Measurements from ENCODE around the gene KCTD11. TPM values are rescaled to one million over a fixed set of nuclear protein-coding genes. Genes with fewer than 3 reads are reported as not detected.
A peak's percentile ranks its signal among the peaks of the same experiment; 100 is the strongest.
"Not testable (repeated sequence)": the region's sequence is repeated elsewhere in the genome, so short reads cannot be mapped to it uniquely, and the experiment has no call there.

KCTD11 gene
- total RNA-seq, 2 donors from 2014 or later = 5.3 to 5.9 TPM

DNA sequence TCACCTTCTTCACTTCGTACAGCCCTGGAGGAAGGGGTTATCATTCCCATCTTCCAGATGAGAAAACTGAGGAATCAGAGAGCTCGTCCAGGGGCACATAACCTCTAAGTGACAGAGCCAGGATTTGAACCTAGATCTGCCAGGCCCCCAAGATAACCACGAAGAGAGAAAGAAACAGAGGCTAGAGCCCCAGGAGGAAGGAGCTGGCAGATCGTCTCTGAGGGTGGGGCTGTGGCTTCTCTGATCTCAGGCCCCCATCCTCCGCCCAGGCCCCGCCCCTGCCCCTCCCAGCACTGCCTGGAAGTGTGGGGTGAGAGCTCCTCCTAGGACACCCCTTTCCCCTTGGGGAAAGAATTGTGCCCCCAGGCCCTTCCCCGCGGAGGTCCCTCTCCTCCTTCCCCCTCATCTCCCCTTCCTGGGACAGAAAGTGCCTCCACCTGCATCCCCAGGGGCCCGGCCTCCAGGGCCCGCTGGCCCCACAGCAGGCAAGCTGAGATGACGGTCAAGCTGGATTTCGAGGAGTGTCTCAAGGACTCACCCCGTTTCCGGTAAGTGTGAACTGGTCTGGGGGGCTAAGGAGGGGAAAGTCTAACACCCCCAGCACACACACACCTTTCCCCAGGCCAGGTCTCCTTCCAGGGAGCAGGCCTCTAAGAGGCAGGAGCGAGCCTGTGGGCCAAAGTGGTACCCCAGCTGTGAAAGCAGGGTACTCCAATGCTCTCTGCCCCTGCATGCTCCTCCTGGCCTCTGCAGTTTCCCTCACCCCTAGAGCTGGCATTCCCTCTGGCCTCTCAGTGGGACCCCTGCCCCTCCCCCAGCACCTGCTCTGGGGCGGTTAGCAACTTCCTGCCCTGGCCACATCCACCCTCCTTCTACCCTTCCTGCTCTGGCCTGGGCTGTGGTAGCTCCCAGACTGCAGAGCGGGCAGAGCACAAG is 15.5 kb upstream of the KCTD11 start, which contains the start of gene ACAP1:
ACAP1 (plus strand) TSS at position 290 of the 936 bp plus-strand sequence; CDS start at position 496, 206 bp downstream.
- intact Hi-C loops (cut with DNase I) = no loop called here
- DNase-seq (no peak), ATAC-seq (peak; percentile 65 to 86)

DNA sequence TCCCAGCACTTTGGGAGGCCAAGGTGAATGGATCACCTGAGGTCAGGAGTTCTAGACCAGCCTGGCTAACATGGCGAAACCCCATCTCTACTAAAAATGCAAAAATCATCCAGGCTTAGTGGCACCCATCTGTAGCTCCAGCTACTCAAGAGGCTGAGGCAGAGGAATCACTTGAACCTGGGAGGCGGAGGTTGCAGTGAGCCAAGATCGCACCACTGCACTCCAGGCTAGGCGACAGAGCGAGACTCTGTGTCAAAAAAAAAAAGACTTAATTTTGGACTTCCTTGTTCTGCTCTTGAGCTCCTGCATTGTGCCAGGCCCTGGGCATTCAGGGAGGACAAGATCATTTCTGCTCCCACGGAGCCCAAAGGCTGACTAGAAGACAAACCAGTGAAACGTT is 14.4 kb upstream of the KCTD11 start:
- DNase-seq; ATAC-seq; intact Hi-C loops (cut with DNase I): not testable (repeated sequence)

DNA sequence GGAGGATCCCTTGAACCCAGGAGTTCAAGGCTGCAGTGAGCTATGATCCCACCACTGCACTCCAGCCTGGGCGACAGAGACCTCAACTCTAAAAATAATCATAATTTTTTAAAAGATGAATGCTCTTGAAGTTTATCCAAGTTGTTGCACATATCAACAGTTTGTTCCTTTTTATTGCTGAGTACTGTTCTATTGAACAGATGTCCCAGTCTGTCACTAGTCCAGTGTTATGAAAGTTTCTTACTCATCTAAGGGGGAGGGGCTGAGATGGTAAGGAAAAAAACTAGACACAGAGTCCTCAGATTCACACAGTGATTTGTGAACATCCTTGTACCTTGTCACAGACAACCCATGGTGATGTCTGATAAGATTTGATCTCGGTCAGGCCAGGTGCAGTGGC is 11.8 kb upstream of the KCTD11 start:
- DNase-seq (no peak), ATAC-seq (no peak)
- intact Hi-C loops (cut with DNase I) = no loop called here

DNA sequence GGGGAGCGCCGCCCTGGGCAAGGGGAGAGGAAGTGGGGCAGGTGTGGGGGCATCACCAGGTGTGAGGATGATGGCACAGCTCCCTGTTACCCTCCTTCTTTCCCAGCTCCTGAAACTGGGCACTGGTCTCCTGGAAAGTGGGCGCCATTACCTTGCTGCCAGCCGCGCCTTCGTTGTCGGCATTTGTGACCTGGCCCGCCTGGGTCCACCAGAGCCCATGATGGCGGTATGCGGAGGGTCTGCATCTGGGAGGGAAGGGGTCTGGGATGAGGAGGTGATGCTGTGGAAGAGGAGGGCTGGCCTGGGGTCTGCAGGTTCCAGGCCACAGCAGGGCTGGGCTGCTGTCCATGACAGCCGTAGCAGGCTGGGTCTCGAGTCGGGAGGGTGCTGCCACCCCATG is 10.1 kb upstream of the KCTD11 start:
- DNase-seq (no peak), ATAC-seq (no peak)
- intact Hi-C loops (cut with DNase I) = no loop called here

DNA sequence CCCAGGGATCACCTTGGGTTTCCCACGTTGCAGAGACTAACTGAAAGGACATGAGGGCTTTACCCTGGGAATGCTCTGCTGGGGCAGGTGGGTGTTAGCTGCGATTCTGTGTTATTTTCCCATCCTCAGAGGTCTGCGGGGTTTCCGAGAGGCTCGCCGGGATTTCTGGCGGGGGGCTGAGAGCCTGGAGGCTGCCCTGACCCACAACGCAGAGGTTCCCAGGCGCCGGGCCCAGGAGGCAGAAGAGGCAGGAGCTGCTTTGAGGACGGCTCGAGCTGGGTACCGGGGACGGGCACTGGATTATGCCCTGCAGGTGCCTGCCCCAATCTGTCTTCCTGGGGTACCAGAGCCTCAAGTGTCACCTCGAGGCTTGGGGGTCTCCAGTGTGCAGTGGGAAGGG is 8.7 kb upstream of the KCTD11 start:
- intact Hi-C loops (cut with DNase I) = no loop called here
- ATAC-seq (no peak), DNase-seq (no peak)

DNA sequence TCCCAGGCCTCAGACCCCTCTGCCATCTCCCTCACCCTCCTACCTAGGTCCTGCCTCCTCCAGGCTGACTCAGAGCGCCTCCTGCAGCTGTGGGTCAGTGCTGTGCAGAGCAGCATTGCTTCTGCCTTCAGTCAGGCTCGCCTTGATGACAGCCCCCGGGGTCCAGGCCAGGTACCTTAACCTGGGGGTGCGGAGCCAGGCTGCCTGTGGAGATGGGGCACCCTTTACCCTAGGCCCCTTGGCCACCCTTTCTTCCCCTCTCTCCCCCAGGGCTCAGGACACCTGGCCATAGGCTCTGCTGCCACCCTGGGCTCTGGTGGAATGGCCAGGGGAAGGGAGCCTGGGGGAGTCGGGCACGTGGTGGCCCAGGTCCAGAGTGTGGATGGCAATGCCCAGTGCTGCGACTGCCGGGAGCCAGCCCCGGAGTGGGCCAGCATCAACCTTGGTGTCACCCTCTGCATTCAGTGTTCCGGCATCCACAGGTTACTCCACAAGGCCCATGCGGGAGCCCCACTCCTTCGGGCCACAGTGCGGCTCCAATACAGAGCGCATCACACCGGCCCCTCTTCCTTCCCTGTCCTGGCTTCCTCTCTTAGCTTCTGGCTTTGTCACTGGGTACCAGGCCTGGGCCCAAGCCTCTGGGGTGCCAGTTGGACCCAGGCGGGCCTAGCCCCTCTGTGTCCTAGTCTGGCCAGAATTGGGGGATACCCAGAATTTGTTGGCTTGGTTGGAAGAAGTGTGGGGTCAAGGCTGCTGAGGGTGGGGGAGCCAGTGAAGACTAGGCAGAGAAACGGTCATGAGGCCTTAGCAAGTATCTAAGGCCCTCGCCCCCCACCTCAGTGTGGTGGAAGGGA is 5.0 kb upstream of the KCTD11 start:
- intact Hi-C loops (cut with DNase I) = loop anchor here in 1 of 2 donors (5.0 kb wide), 1 partner anchor 65 kb away; the partner anchor contains the start of gene SLC2A4
- ATAC-seq = no peak
- no peak for DNase-seq

DNA sequence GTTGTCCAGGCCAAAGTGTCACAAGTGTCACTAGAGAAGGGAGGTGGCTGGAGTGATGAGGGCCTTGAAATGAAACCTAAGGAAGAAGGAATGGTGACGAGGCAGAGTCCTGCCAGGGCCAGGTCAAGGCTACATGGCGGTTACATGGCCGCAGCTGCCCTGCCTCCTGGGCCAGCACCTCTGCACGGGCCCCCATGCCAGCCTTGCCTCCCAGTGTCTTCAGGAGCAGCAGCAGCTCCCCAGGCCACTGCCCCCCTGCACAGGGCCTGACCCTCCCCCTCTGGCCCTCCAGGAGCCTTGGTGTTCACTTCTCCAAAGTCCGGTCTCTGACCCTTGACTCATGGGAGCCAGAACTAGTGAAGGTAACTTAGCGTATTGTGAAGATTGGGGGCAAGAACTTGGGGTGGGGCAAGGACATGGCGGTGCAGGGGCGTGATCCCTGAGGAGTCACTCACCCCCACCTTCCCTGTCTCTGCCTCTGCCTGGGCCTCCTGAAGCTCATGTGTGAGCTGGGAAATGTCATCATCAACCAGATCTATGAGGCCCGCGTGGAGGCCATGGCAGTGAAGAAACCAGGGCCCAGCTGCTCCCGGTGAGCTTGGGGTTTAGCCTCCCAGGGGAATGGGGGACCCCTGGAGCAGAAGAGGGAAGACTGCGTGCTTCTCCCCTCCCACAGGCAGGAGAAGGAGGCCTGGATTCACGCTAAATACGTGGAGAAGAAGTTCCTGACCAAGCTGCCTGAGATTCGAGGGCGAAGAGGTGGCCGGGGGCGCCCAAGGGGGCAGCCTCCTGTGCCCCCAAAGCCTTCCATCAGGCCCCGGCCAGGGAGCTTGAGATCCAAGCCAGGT is 4.1 kb upstream of the KCTD11 start:
- intact Hi-C loops (cut with DNase I) = loop anchor here in 1 of 2 donors (5.0 kb wide), 1 partner anchor 66 kb away; the partner anchor contains the start of gene SLC2A4
- DNase-seq = no peak
- no peak for ATAC-seq

DNA sequence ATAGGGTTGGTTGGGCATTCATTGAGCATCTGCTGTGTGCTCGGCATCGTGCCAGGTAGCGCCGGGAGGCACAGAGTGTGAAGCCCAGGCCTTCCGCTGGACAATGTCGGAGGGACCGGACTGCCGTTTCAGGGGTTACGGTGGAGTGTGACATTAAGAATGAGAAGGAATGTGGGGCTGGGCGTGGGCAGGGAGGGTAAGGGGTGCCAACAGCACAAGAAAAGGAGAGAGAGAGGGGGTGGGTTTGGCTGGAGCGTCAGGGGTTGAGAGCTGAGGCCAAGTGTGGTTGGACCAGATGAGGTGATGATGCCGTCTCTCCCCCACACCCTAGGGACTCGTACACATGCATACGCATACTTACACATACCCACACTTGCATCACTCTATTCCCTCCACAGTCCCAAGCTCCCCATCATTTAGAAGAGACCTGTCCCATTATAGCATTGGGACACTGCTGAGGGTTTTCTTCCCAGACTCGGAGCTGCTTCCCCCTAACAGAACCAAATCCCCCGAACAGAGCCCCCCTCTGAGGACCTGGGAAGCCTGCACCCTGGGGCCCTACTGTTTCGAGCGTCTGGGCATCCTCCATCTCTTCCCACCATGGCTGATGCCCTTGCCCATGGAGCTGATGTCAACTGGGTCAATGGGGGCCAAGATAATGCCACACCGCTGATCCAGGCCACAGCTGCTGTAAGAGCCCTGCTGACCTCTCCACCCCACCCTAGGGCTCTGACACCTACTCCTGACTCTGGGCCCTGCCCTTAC is 3.3 kb upstream of the KCTD11 start:
- intact Hi-C loops (cut with DNase I) = loop anchor here in 1 of 2 donors (5.0 kb wide), 1 partner anchor 66 kb away; the partner anchor contains the start of gene SLC2A4
- no peak for ATAC-seq

DNA sequence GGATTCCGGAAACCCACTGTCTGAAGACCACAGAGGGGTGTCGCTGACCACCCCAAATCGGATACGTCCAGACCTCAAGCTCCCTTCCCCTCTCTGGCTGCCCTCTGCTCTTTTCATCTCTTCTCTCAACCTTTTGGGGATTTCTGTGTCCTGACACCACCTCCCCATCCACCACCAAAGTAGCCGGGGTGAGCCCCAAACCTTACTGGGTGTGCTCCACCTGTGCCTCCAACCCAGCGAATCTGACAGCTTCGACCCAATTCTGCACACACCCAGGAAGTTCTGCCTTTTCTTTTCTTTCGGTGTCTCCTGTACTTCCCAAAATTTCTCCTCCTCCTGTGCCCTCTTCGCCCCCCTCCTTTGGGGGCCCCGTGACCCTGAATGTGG is 534 bp downstream of the KCTD11 start:
- DNase-seq = no peak
- intact Hi-C loops (cut with DNase I) = loop anchor here in 1 of 2 donors (2.0 kb wide), 1 partner anchor 208 kb away; the partner anchor contains the start of gene SENP3
- ATAC-seq = no peak

More for the DNA sequence above, 3.3 kb upstream of the KCTD11 start:
- no peak for DNase-seq

DNA sequence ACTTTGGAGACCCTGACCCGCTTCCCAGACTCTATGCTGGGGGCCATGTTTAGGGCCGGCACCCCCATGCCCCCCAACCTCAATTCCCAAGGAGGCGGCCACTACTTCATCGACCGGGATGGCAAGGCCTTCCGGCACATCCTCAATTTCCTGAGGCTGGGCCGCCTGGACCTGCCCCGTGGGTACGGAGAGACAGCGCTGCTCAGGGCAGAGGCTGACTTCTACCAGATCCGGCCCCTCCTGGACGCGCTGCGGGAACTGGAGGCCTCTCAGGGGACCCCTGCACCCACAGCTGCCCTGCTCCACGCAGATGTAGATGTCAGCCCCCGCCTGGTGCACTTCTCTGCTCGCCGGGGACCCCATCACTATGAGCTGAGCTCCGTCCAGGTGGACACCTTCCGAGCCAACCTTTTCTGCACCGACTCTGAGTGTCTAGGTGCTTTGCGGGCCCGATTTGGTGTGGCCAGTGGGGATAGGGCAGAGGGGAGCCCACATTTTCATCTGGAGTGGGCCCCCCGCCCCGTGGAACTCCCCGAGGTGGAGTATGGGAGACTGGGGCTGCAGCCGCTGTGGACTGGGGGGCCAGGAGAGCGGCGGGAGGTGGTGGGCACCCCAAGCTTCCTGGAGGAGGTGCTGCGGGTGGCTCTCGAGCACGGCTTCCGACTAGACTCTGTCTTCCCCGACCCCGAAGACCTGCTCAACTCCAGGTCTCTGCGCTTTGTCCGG is 1.1 kb downstream of the KCTD11 start:
- intact Hi-C loops (cut with DNase I) = loop anchor here in 1 of 2 donors (2.0 kb wide), 1 partner anchor 208 kb away; the partner anchor contains the start of gene SENP3
- ATAC-seq (no peak), DNase-seq (no peak)

DNA sequence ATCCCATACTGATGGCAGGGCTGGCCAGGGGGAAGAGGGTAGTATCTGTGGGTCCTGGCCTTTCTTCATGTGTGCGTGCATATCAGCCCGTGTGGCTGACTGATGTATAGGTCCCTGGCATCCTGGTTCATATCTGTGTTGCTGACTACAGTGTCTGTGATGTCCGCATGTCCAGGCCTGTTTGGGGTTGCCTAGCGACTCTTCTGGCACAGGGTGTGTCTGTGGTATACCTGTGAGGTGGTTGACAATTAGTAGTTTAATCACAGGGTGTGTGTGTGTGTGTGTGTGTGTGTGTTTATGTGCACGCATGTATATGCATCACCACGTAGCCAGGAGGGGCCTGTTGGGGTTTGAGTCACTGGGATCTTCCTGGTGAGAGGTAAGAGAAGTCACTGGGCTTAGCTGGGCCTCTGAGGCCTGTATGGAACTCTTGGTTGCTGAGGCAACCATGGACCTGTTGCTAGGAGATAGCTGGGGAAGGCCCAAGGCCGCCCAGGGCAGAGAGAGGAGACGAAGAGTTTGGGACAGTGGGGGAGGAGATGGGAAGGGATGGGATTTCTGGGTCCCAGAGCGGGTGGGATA is 2.4 kb downstream of the KCTD11 start:
- intact Hi-C loops (cut with DNase I) = no loop called here
- no peak for ATAC-seq
- DNase-seq = no peak

DNA sequence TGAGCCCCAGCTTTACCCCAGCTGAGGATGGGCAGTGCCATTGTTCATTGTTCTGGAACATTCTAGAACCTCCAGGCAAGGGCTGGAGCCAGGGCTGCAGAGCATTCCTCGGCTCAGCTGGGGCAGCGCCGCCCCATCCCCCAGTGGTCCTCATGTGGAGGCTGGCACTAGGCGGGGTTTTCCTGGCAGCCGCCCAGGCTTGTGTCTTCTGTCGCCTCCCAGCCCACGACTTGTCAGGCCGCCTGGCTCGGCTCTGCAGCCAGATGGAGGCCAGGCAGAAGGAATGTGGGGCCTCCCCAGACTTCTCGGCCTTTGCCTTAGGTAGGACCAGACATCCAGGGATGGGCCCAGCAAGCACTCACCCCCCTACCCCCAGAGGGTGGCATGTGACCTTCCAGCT is 3.1 kb downstream of the KCTD11 start, which contains the start of gene TMEM95:
TMEM95 (plus strand) TSS at position 104 of the 400 bp plus-strand sequence; CDS start at position 153, 49 bp downstream.
- intact Hi-C loops (cut with DNase I) = loop anchor here in 1 of 2 donors (5.0 kb wide), 2 partner anchors 37 to 82 kb away; partner anchors contain the start of genes FGF11, PLSCR3 and TMEM102
- ATAC-seq (no peak), DNase-seq (peak; percentile 57)

DNA sequence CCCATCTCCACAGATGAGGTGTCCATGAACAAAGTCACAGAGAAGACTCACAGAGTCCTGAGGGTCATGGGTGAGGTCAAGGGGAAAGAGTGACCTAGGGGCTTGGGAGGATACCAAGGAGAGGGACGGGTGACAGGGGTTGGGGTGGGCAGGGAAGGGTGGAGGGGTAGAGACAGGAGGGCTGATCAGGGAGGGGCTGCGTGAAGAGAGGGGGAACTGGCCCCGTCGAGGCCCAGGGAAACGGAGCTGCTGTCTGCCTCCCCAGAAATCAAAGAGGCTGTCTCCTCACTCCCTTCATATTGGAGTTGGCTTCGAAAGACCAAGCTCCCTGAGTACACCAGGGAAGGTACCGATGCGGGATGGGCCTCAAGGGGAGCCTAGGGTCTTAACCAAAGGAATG is 3.6 kb downstream of the KCTD11 start:
- intact Hi-C loops (cut with DNase I) = loop anchor here in 1 of 2 donors (5.0 kb wide), 2 partner anchors 37 to 82 kb away; partner anchors contain the start of genes FGF11, PLSCR3 and TMEM102
- ATAC-seq (no peak), DNase-seq (no peak)

DNA sequence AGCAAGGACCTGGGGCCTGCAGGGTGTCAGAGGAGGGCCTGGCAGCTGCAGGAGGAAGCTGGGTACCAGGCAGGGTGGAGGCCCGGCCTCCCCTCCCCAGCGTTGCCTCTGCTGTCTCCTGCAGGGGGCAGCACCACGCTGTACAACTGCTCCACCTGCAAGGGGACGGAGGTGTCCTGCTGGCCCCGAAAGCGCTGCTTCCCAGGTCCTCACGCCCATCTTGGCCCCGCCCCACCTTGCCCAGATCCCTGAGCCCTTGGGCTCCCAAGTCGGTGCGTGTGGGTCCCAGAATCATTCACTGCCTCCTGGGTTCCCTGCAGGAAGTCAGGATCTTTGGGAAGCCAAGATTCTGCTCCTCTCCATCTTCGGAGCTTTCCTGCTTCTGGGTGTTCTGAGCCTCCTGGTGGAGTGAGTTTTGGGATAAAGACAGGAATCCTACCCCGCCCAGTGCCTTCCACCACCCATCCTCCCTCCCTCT is 4.1 kb downstream of the KCTD11 start:
- ATAC-seq (peak in 1 of 2 donors; percentile 32), DNase-seq (peak; percentile 82)
- intact Hi-C loops (cut with DNase I) = loop anchor here in 1 of 2 donors (5.0 kb wide), 2 partner anchors 36 to 81 kb away; partner anchors contain the start of genes FGF11, PLSCR3 and TMEM102

DNA sequence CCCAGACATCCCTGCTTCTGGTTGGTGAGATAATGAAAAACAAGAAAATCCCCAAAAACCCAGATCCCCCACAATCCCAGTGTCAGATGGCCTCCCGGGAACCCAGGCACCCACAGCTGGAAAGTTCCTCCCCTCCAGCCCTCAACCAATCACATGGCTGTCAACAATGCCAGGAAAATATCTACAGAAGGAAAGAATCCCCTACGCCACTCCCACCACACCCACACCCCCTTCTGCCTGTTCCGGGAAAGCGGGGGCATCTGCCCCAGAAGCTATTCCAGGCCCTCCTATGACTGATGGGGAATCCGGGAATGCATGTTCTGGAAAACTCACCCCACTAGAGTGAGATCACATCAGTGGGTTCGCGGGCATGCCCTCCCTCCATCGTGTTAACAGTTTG is 4.8 kb downstream of the KCTD11 start:
- no peak for DNase-seq
- intact Hi-C loops (cut with DNase I) = loop anchor here in 1 of 2 donors (5.0 kb wide), 2 partner anchors 36 to 81 kb away; partner anchors contain the start of genes FGF11, PLSCR3 and TMEM102
- no peak for ATAC-seq

DNA sequence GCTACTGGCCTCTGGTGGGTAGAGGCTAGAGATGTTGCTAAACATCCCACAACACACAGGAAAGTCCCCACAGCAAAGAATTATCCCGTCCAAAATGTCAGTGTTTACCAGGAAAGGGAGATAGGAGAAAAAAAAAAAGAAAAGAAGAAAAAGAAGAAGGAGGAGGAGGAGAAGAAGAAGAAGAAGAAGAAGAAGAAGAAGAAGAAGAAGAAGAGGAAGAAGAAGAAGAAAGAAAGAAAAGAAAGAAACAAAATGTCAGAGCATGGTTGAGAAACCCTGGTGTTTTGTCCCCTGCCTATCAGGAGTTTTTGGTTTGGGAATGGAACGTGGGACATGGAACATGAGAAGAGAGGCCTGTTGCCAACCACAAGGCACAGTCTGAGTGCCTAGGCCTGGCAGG is 5.4 kb downstream of the KCTD11 start:
- intact Hi-C loops (cut with DNase I) = loop anchor here in 1 of 2 donors (5.0 kb wide), 2 partner anchors 35 to 80 kb away; partner anchors contain the start of genes FGF11, PLSCR3 and TMEM102
- DNase-seq (no peak), ATAC-seq (no peak)
